Spleen (tissue), 11 donors: ENCODE measurements around the gene AK9. TPM values are rescaled to one million over a fixed set of nuclear protein-coding genes. Genes with fewer than 3 reads are reported as not detected.
A peak's percentile ranks its signal among the peaks of the same experiment; 100 is the strongest.

Source experiments
- DNase-seq: peaks from one replicate; pipeline ENCODE4 v3.0.0-alpha.2; 2020
- H3K27ac ChIP-seq, 8 donors: fragments of 200-600 bp; sonication (generic) in 7 of 8; 1 replicate in 4 of 8; 2 replicates in 4 of 8; pipeline versions ENCODE4 v1.5.0 to v1.8.0; 2016 to 2021; ENCODE audit warnings: inconsistent platforms in 4 of 8, mild to moderate bottlenecking in 4 of 8, moderate library complexity in 1 of 8
- H3K27me3 ChIP-seq, 7 donors: fragments of 200-600 bp; sonication (generic) in 6 of 7; replicated peaks in 1 of 7; 1 replicate in 4 of 7; 2 replicates in 3 of 7; pipeline versions ENCODE4 v1.5.0 to v1.8.0; 2016 to 2021; ENCODE audit warnings: inconsistent platforms in 3 of 7, mild to moderate bottlenecking in 1 of 7
- H3K36me3 ChIP-seq, 6 donors: fragments of 200-600 bp; sonication (generic) in 5 of 6; 1 replicate in 4 of 6; 2 replicates in 2 of 6; pipeline versions ENCODE4 v1.5.0 to v1.8.0; 2016 to 2021; ENCODE audit warnings: inconsistent platforms in 2 of 6
- H3K4me1 ChIP-seq, 6 donors: fragments of 200-600 bp; sonication (generic) in 5 of 6; 1 replicate in 3 of 6; 2 replicates in 3 of 6; pipeline versions ENCODE4 v1.5.0 to v1.8.0; 2016 to 2021; ENCODE audit warnings: inconsistent platforms in 3 of 6
- H3K4me3 ChIP-seq, 8 donors: fragments of 200-600 bp; sonication (generic) in 7 of 8; 1 replicate in 4 of 8; 2 replicates in 4 of 8; pipeline versions ENCODE4 v1.5.0 to v1.8.0; 2016 to 2021; ENCODE audit warnings: inconsistent platforms in 4 of 8, mild to moderate bottlenecking in 4 of 8, moderate library complexity in 2 of 8
- H3K9me3 ChIP-seq, 8 donors: fragments of 200-600 bp; sonication (generic) in 7 of 8; 1 replicate in 4 of 8; 2 replicates in 4 of 8; pipeline versions ENCODE4 v1.5.0 to v1.8.0; 2016 to 2021; ENCODE audit warnings: inconsistent platforms in 4 of 8
- CTCF ChIP-seq, 11 experiments: fragments of 200-600 bp in 7 of 11; fragments of 450-650 bp in 4 of 11; sonication (generic) in 4 of 11; IDR thresholded peaks in 8 of 11; conservative IDR thresholded peaks in 3 of 11; 1 replicate in 7 of 11; 2 replicates in 4 of 11; pipeline versions ENCODE4 v1.4.0 to v1.8.0; 2016 to 2021; ENCODE audit warnings: antibody characterized with exemption in 11 of 11, inconsistent platforms in 4 of 11, mild to moderate bottlenecking in 1 of 11
- POLR2A ChIP-seq, 3 donors: fragments of 450-650 bp; IDR thresholded peaks; one replicate each; pipeline ENCODE4 v1.5.1; 2017; ENCODE audit warnings: antibody characterized with exemption in 3 of 3, mild to moderate bottlenecking in 1 of 3
- POLR2AphosphoS5 ChIP-seq, 3 donors: sonication (generic); formaldehyde crosslinking; IDR thresholded peaks; one replicate each; pipeline ENCODE4 v1.5.1; 2017; ENCODE audit warnings: antibody characterized with exemption in 3 of 3
- WGBS, 5 donors: extraction: QIAGEN DNeasy Blood & Tissue Kit in 3 of 5; methylation state at CpG; one replicate each; pipeline versions ENCODE4 v1.1.5 to v1.1.7; 2013 to 2018; 5-methylcytosine and 5-hydroxymethylcytosine counted together
- intact Hi-C: fragments of 100-400 bp; cut with DNase I; formaldehyde crosslinking; loops from one replicate; pipeline ENCODE4 v1.15.0; 2023; ENCODE audit warnings: low total_unique reads
- polyA plus RNA-seq, 3 donors: library from polyadenylated mRNA; stranded (reverse); fragments of 200-250 nt; gene quantifications; one replicate each; pipeline ENCODE4 v1.2.1, GENCODE V29; 2013
- total RNA-seq, 7 donors: library from RNA; depleted of rRNA in 3 of 7; stranded (reverse); fragments of >200 nt in 3 of 7; fragmentation: NEBNext Ultra II Directional in 4 of 7; extraction: Animal tissue kit (Norgen Biotek cat#: 25700) in 4 of 7; gene quantifications; one replicate each; pipeline versions ENCODE4 v1.1.0 to v1.2.1, GENCODE V29; 2016 to 2021
- donor health status: healthy with polysubstance abuse.
- donor health status: DM: no; HTN: no; CAD: no; lungs with moderate emphysema.
- donor health status: DM: no; HTN: no; CAD: no.
- donor health status: Bipolar disorder and iron deficiency.
- donor health status: healthy.
- donor health status: DM: no; HTN: no; CAD: no.
- donor health status: DM: yes; HTN: yes; CAD: no.

The AK9 gene
- total and polyA plus RNA-seq, 10 donors, result 3.8 to 24.9 (median 11.5) TPM

GRCh38 chr6:109701221-109701620, 10.2 kb upstream of the AK9 start:
- H3K9me3 ChIP-seq, result peaks cover 0 to 3% (median 0%) of the 10 kb centered on the region in 8 donors
- H3K4me1 ChIP-seq, result peaks cover under 1 to 86% (median 47%) of the 10 kb centered on the region in 6 donors
- no peak for DNase-seq
- H3K36me3 ChIP-seq, result peaks cover 0 to 10% (median 0%) of the 10 kb centered on the region in 6 donors
- intact Hi-C loops, result no loop called here
- peak overlapping the region in 4 of 8 donors; percentile 6 to 59 (median 42) for H3K27ac ChIP-seq
- no peaks in the 10 kb centered on the region for H3K27me3 ChIP-seq
- H3K4me3 ChIP-seq, result no peak overlapping the region
- no peak for TF ChIP-seq POLR2AphosphoS5 (IDR thresholded peaks at IDR 0.05)
- TF ChIP-seq CTCF (IDR thresholded peaks at IDR 0.05 in 8 of 11, conservative IDR thresholded peaks at IDR 0.05 in 3 of 11), result no peak
- no peak for TF ChIP-seq POLR2A (IDR thresholded peaks at IDR 0.05)
- WGBS, 5 donors, result 65 to 87% (median 81%) methylated on average over 4 of the region's 4 CpGs

GRCh38 chr6:109696355-109696754, 5.4 kb upstream of the AK9 start:
- Histone ChIP-seq H3K4me1 (peaks cover 14 to 71% (median 32%) of the 10 kb centered on the region in 6 donors), H3K27ac (no peak overlapping the region), H3K36me3 (peaks cover 0 to 17% (median 0%) of the 10 kb centered on the region in 6 donors), H3K27me3 (no peaks in the 10 kb centered on the region), H3K9me3 (peaks cover 0 to 3% (median 0%) of the 10 kb centered on the region in 8 donors), H3K4me3 (no peak overlapping the region)
- no peak for TF ChIP-seq POLR2A (IDR thresholded peaks at IDR 0.05)
- no peak for TF ChIP-seq POLR2AphosphoS5 (IDR thresholded peaks at IDR 0.05)
- TF ChIP-seq CTCF (IDR thresholded peaks at IDR 0.05 in 8 of 11, conservative IDR thresholded peaks at IDR 0.05 in 3 of 11), result no peak
- intact Hi-C loops, result no loop called here
- no peak for DNase-seq
- 95 to 97% (median 96%) methylated on average over 5 of the region's 5 CpGs for whole genome bisulfite sequencing, 5 donors

DNA sequence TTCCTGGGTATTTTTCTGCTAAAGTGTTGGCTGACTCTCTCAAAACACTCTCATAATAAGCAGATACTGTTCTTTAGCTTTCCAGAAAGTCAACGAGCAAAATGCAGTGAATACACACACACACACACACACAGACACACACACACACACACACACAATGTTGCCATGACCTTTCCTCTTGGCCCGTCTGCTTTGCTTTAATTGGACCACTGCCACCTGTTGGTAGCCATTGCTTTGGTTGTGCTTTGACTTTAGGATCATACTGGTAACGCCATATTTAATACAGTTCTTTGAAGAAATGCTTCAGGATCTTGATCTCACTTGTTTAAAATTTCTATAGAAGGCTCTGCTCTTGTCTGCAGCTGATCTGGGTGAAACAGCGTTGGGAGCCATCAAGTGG, 4.5 kb upstream of the AK9 start:
- TF ChIP-seq CTCF (IDR thresholded peaks at IDR 0.05 in 8 of 11, conservative IDR thresholded peaks at IDR 0.05 in 3 of 11) (no peak), POLR2A (IDR thresholded peaks at IDR 0.05) (no peak), POLR2AphosphoS5 (IDR thresholded peaks at IDR 0.05) (no peak)
- intact Hi-C loops, result no loop called here
- WGBS, 5 donors, result 54 to 82% (median 62%) methylated on average over 4 of the region's 4 CpGs

DNA sequence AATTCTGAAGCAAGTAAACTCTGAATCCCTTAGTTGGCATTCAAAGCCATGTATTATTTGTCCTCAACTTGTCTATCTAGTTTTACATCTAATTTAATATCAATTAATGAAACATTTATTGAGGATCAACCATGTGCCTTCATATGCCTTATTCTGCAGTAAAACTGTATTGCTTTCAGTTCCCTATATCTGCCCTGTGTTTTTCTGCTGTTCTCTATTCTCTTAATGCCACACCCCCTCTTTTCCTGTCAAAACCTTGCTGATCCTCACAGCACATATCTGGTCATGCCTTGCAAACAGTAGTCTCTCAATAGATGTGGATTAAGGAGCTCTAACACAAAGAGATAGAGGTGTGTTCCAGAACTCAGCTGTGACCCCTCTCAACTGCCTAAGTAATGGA, 2.1 kb upstream of the AK9 start:
- TF ChIP-seq POLR2AphosphoS5 (IDR thresholded peaks at IDR 0.05), result no peak
- no peak for TF ChIP-seq CTCF (IDR thresholded peaks at IDR 0.05 in 8 of 11, conservative IDR thresholded peaks at IDR 0.05 in 3 of 11)
- no peak for TF ChIP-seq POLR2A (IDR thresholded peaks at IDR 0.05)
- H3K4me1 ChIP-seq, result peaks cover 14 to 60% (median 34%) of the 10 kb centered on the region in 6 donors
- intact Hi-C loops, result no loop called here
- DNase-seq, result no peak
- H3K36me3 ChIP-seq, result peaks cover 0 to 14% (median 0%) of the 10 kb centered on the region in 6 donors
- H3K27ac ChIP-seq, result peak overlapping the region in 4 of 8 donors; percentile 49 to 92 (median 90)
- peak overlapping the region in 5 of 8 donors; percentile 1 to 85 (median 6) for H3K4me3 ChIP-seq
- H3K9me3 ChIP-seq, result peaks cover 0 to 3% (median 0%) of the 10 kb centered on the region in 8 donors
- H3K27me3 ChIP-seq, result no peaks in the 10 kb centered on the region

More for the DNA sequence above, 4.5 kb upstream of the AK9 start:
- Histone ChIP-seq H3K4me1 (peaks cover 14 to 65% (median 26%) of the 10 kb centered on the region in 6 donors), H3K4me3 (no peak overlapping the region), H3K27me3 (no peaks in the 10 kb centered on the region), H3K27ac (no peak overlapping the region), H3K9me3 (peaks cover 0 to 3% (median 0%) of the 10 kb centered on the region in 8 donors), H3K36me3 (peaks cover 0 to 17% (median 0%) of the 10 kb centered on the region in 6 donors)
- no peak for DNase-seq
